Mammary microvascular endothelial cell (primary cell): ENCODE data around the gene NRDC. TPM values are rescaled to one million over a fixed set of nuclear protein-coding genes. Genes with fewer than 3 reads are reported as not detected.

Experiments
- total RNA-seq: library from RNA; depleted of rRNA; stranded (reverse); fragments of >200 nt; gene quantifications from 2 replicates; pipeline ENCODE4 v1.2.3, GENCODE V29; 2015

NRDC gene
- 49.6 and 52.7 TPM in 2 replicates for total RNA-seq

GRCh38 chr1:51878616-51879336 lies at the start of gene NRDC:
Gene NRDC, minus strand, starts transcription at chr1:51878727. Its CDS starts 112 bp downstream, at chr1:51878615.

Other genes with a start within 250 kb of the NRDC start
- 1.7 and 2.1 TPM in 2 replicates for gene RAB3B, start 112.0 kb upstream of the NRDC start, total RNA-seq
- 17.2 and 17.3 TPM in 2 replicates for gene KTI12, start 155.1 kb upstream of the NRDC start, total RNA-seq
- gene TXNDC12, start 176.5 kb upstream of the NRDC start, total RNA-seq = 42.6 and 51.4 TPM in 2 replicates
- 34.8 and 39.2 TPM in 2 replicates for gene BTF3L4, start 177.6 kb upstream of the NRDC start, total RNA-seq